GM18951 (cell line): ENCODE results near the gene MKS1.

ENCODE experiments used
- POLR2A ChIP-seq: IDR thresholded peaks from 4 replicates; pipeline ENCODE4 v1.6.1; 2011; ENCODE audit warnings: mild to moderate bottlenecking; ENCODE audit not compliant: insufficient read length, insufficient read depth; ENCODE audit errors: extremely low read depth
- in situ Hi-C: fragments of 300-500 bp; cut with MboI; formaldehyde crosslinking; loops from one replicate; pipeline ENCODE4 v1.12.0; 2022; ENCODE audit warnings: low sequenced_read_pairs, mixed read lengths, inconsistent platforms; ENCODE audit not compliant: unreplicated experiment

MKS1 gene

GRCh38 chr17:58207451-58207850 lies 11.6 kb downstream of the MKS1 start:
- no peak for TF ChIP-seq POLR2A
- in situ Hi-C loops: no loop called here

- in situ Hi-C loops: no loop called here
Observed at GRCh38 chr17:58205936-58206335, 13.1 kb downstream of the MKS1 start.

GRCh38 chr17:58204796-58205195 lies 14.3 kb downstream of the MKS1 start:
- in situ Hi-C loops: no loop called here
- no peak for TF ChIP-seq POLR2A

More at GRCh38 chr17:58205936-58206335, 13.1 kb downstream of the MKS1 start:
- no peak for TF ChIP-seq POLR2A

GRCh38 chr17:58202859-58203258 lies 16.2 kb downstream of the MKS1 start:
- no peak for TF ChIP-seq POLR2A
- in situ Hi-C loops: no loop called here

GRCh38 chr17:58200024-58200633 lies 18.9 kb downstream of the MKS1 start:
- in situ Hi-C loops: no loop called here
- TF ChIP-seq POLR2A: no peak

GRCh38 chr17:58196610-58197009 lies 22.4 kb downstream of the MKS1 start:
- in situ Hi-C loops: no loop called here
- no peak for TF ChIP-seq POLR2A

- in situ Hi-C loops: no loop called here
- TF ChIP-seq POLR2A: no peak
Observed at GRCh38 chr17:58195518-58196123, 23.4 kb downstream of the MKS1 start.

GRCh38 chr17:58193641-58194255 lies 25.3 kb downstream of the MKS1 start:
- TF ChIP-seq POLR2A: no peak
- in situ Hi-C loops: no loop called here

- no peak for TF ChIP-seq POLR2A
- in situ Hi-C loops: no loop called here
Observed at GRCh38 chr17:58192612-58193011, 26.4 kb downstream of the MKS1 start, which contains the start of gene EPX. Gene EPX, plus strand, starts transcription at chr17:58192726. Its CDS starts 121 bp downstream, at chr17:58192847.

- in situ Hi-C loops: no loop called here
Observed at GRCh38 chr17:58191241-58191896, 27.7 kb downstream of the MKS1 start.

GRCh38 chr17:58189436-58190146 lies 29.5 kb downstream of the MKS1 start:
- in situ Hi-C loops: no loop called here
- TF ChIP-seq POLR2A: no peak

More at GRCh38 chr17:58191241-58191896, 27.7 kb downstream of the MKS1 start:
- no peak for TF ChIP-seq POLR2A

- in situ Hi-C loops: no loop called here
- TF ChIP-seq POLR2A: no peak
Observed at GRCh38 chr17:58187675-58188074, 31.4 kb downstream of the MKS1 start.

GRCh38 chr17:58187063-58187462 lies 32.0 kb downstream of the MKS1 start:
- no peak for TF ChIP-seq POLR2A
- in situ Hi-C loops: no loop called here
